GM21528 (cell line): Measurements from ENCODE around the gene MCC.

ENCODE experiments used
- ATAC-seq: cut with Tn5 transposase; IDR thresholded peaks from one replicate; pipeline ENCODE4 v1.9.1; 2021; ENCODE audit warnings: mild to moderate bottlenecking, moderate library complexity; ENCODE audit not compliant: unreplicated experiment, low FRiP score

Gene MCC

GRCh38 chr5:113048931-113049330, 439.3 kb downstream of the MCC start:
- no peak for ATAC-seq

GRCh38 chr5:113047733-113048652, 440.3 kb downstream of the MCC start:
- peak; percentile 90 for ATAC-seq

- ATAC-seq: no peak
Observed at GRCh38 chr5:113047234-113047633, 441.0 kb downstream of the MCC start.

- ATAC-seq: no peak
Observed at GRCh38 chr5:113044776-113045465, 443.3 kb downstream of the MCC start.

- no peak for ATAC-seq
Observed at GRCh38 chr5:113043491-113043931, 444.7 kb downstream of the MCC start.

GRCh38 chr5:113042491-113043243, 445.6 kb downstream of the MCC start:
- ATAC-seq: no peak

- no peak for ATAC-seq
Observed at GRCh38 chr5:113040672-113041260, 447.5 kb downstream of the MCC start.

DNA sequence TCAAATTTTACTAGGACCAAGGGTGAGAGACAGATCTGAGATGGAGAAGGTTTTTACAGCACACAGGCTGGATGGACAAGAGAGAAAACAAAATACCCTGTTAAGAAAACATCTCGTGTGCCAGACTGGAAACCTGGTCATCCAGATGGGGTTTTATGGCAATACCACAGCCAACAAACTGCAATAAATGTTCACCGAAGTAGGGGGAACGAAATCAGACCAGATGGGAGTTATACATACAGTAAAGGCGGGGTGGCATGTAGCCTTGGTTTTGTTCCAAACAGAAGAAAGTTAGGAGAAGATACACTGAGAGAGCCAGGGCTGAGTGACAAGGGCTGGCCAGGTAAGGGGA, 448.3 kb downstream of the MCC start:
- ATAC-seq: no peak

DNA sequence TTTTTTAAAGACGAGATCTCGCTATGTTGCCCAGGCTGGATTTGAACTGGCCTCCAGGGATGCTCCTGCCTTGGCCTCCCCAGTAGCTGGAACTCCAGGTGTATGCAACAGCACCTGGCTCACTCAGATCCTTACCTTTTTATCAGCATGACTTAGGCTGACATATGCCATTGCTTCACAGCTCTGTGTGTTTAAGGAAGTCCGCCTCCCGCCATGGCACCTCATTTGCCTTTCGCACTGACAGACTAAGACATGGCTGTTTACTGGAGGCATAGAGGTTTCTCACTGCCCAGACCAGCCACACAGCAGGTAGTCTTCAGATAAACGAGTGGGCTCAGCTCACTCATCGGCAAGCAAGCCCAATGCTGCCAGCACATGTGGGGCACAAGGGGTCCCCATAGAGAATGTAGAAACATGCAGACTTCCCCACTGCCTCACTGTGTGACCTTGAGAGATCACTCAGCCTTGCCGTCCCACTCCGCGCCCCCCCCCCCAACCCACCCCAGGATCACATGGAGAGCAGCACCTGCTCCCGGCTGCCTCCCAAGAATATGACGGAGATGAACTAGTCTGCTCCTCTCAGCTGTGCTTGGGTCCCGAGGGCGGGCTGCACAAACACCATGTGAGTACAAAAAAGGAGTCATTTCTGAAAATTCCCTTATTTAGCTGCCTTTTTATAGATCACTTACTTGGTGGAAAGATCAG, 448.9 kb downstream of the MCC start:
- ATAC-seq: no peak

GRCh38 chr5:113038714-113039113, 449.5 kb downstream of the MCC start:
- no peak for ATAC-seq

GRCh38 chr5:113038136-113038535, 450.1 kb downstream of the MCC start:
- no peak for ATAC-seq

DNA sequence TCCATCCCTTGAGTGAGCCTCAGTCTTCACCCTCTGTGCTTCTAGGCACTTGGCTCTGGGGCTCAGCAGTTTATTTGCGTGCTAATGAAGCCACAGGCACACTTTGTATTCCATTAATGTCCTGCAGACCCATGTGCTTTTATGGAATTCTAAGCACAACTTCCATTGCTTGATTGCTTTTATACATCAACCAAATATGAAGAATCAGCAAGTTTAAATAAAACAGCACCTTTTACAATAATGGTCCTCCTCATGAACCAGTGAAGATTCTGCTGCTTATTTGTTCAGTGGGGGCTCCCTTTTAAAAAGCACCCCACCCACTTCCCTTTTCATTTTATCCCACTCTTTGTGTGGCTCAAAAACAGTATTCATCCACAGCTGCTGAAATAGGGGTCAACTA, 451.4 kb downstream of the MCC start:
- ATAC-seq: no peak

GRCh38 chr5:113036321-113036720, 451.9 kb downstream of the MCC start:
- no peak for ATAC-seq

DNA sequence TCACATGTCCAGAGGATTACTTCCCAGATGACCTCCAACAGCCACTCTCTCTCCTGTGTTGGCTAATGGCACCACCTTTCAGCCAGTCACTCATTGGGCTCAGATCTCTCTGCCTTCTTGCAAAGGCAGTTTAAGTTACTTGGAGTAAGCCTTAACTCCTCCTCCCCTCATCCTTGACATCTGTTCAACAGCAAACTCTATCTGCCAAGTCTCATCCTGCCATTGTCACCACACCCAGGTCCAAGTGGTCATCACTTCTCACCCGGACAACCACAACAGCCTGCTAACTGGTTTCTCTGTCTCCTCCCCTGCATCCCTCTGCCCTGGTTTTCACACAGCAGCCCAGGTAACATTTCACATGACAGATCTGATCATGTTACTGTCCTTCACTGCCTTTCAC, 453.2 kb downstream of the MCC start:
- no peak for ATAC-seq

- ATAC-seq: no peak
Observed at GRCh38 chr5:113034182-113034773, 454.0 kb downstream of the MCC start.

- ATAC-seq: no peak
Observed at GRCh38 chr5:113031557-113031956, 456.7 kb downstream of the MCC start.

GRCh38 chr5:113031104-113031503, 457.1 kb downstream of the MCC start:
- no peak for ATAC-seq

- ATAC-seq: no peak
Observed at GRCh38 chr5:113029614-113030013, 458.6 kb downstream of the MCC start.

DNA sequence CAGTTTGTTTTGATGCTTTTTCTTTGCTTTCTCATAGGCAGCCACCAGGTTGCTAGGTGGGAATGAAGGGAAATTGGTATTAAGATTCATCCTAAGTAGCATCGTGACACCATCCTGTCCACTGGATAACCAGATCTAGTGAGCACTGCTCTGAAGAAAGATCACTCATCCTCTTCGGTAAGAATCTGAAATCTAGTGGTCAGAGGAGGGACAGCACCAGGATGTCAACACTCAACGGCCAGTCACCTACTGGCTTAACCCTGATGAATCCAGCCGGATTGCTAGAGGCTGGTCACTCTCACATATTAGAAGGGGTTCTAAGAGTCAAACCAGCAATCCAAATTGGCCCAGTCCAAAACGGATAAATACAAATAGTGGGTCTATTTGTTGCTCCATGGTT, 460.8 kb downstream of the MCC start:
- ATAC-seq: no peak

GRCh38 chr5:113027015-113027414, 461.2 kb downstream of the MCC start:
- ATAC-seq: no peak
